Spleen (tissue), 11 donors: Measurements from ENCODE around the gene NUP85. TPM values are rescaled to one million over a fixed set of nuclear protein-coding genes. Genes with fewer than 3 reads are reported as not detected.

Source experiments
- DNase-seq: peaks from one replicate; pipeline ENCODE4 v3.0.0-alpha.2; 2020
- H3K27ac ChIP-seq, 8 donors: fragments of 200-600 bp; sonication (generic) in 7 of 8; 1 replicate in 4 of 8; 2 replicates in 4 of 8; pipeline versions ENCODE4 v1.5.0 to v1.8.0; 2016 to 2021; ENCODE audit warnings: inconsistent platforms in 4 of 8, mild to moderate bottlenecking in 4 of 8, moderate library complexity in 1 of 8
- H3K27me3 ChIP-seq, 7 donors: fragments of 200-600 bp; sonication (generic) in 6 of 7; replicated peaks in 1 of 7; 1 replicate in 4 of 7; 2 replicates in 3 of 7; pipeline versions ENCODE4 v1.5.0 to v1.8.0; 2016 to 2021; ENCODE audit warnings: inconsistent platforms in 3 of 7, mild to moderate bottlenecking in 1 of 7
- H3K36me3 ChIP-seq, 6 donors: fragments of 200-600 bp; sonication (generic) in 5 of 6; 1 replicate in 4 of 6; 2 replicates in 2 of 6; pipeline versions ENCODE4 v1.5.0 to v1.8.0; 2016 to 2021; ENCODE audit warnings: inconsistent platforms in 2 of 6
- H3K4me1 ChIP-seq, 6 donors: fragments of 200-600 bp; sonication (generic) in 5 of 6; 1 replicate in 3 of 6; 2 replicates in 3 of 6; pipeline versions ENCODE4 v1.5.0 to v1.8.0; 2016 to 2021; ENCODE audit warnings: inconsistent platforms in 3 of 6
- H3K4me3 ChIP-seq, 8 donors: fragments of 200-600 bp; sonication (generic) in 7 of 8; 1 replicate in 4 of 8; 2 replicates in 4 of 8; pipeline versions ENCODE4 v1.5.0 to v1.8.0; 2016 to 2021; ENCODE audit warnings: inconsistent platforms in 4 of 8, mild to moderate bottlenecking in 4 of 8, moderate library complexity in 2 of 8
- H3K9me3 ChIP-seq, 8 donors: fragments of 200-600 bp; sonication (generic) in 7 of 8; 1 replicate in 4 of 8; 2 replicates in 4 of 8; pipeline versions ENCODE4 v1.5.0 to v1.8.0; 2016 to 2021; ENCODE audit warnings: inconsistent platforms in 4 of 8
- POLR2A ChIP-seq, 3 donors: fragments of 450-650 bp; IDR thresholded peaks; one replicate each; pipeline ENCODE4 v1.5.1; 2017; ENCODE audit warnings: antibody characterized with exemption in 3 of 3, mild to moderate bottlenecking in 1 of 3
- POLR2AphosphoS5 ChIP-seq, 3 donors: sonication (generic); formaldehyde crosslinking; IDR thresholded peaks; one replicate each; pipeline ENCODE4 v1.5.1; 2017; ENCODE audit warnings: antibody characterized with exemption in 3 of 3
- WGBS, 5 donors: extraction: QIAGEN DNeasy Blood & Tissue Kit in 3 of 5; methylation state at CpG; one replicate each; pipeline versions ENCODE4 v1.1.5 to v1.1.7; 2013 to 2018; 5-methylcytosine and 5-hydroxymethylcytosine counted together
- intact Hi-C: fragments of 100-400 bp; cut with DNase I; formaldehyde crosslinking; loops from one replicate; pipeline ENCODE4 v1.15.0; 2023; ENCODE audit warnings: low total_unique reads
- polyA plus RNA-seq, 3 donors: library from polyadenylated mRNA; stranded (reverse); fragments of 200-250 nt; gene quantifications; one replicate each; pipeline ENCODE4 v1.2.1, GENCODE V29; 2013
- total RNA-seq, 7 donors: library from RNA; depleted of rRNA in 3 of 7; stranded (reverse); fragments of >200 nt in 3 of 7; fragmentation: NEBNext Ultra II Directional in 4 of 7; extraction: Animal tissue kit (Norgen Biotek cat#: 25700) in 4 of 7; gene quantifications; one replicate each; pipeline versions ENCODE4 v1.1.0 to v1.2.1, GENCODE V29; 2016 to 2021
- TF ChIP-seq, protein P1 (sequence below), 11 experiments: fragments of 200-600 bp in 7 of 11; fragments of 450-650 bp in 4 of 11; sonication (generic) in 4 of 11; IDR thresholded peaks in 8 of 11; conservative IDR thresholded peaks in 3 of 11; 1 replicate in 7 of 11; 2 replicates in 4 of 11; pipeline versions ENCODE4 v1.4.0 to v1.8.0; 2016 to 2021; ENCODE audit warnings: antibody characterized with exemption in 11 of 11, inconsistent platforms in 4 of 11, mild to moderate bottlenecking in 1 of 11
- donor health status: healthy with polysubstance abuse.
- donor health status: DM: no; HTN: no; CAD: no; lungs with moderate emphysema.
- donor health status: DM: no; HTN: no; CAD: no.
- donor health status: Bipolar disorder and iron deficiency.
- donor health status: healthy.
- donor health status: DM: no; HTN: no; CAD: no.
- donor health status: DM: yes; HTN: yes; CAD: no.

The NUP85 gene
- total and polyA plus RNA-seq, 10 donors, result 35.5 to 83.8 (median 63.9) TPM

DNA sequence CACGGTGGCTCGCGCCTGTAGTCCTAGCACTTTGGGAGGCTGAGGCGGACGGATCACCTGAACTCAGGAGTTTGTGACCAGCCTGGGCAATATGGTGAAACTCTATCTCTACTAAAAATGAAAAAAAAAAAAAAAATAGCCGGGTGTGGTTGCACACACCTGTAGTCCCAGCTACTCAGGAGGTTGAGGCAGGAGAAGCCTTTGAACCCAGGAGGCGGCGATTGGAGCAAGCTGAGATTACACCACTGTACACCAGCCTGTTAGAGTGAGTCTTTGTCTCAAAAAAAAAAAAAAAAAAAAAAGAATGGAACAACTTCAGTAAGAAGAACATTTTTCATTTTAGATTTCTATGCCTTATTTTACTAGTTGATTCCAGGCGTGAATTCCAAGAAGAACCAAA, 2.7 kb downstream of the NUP85 start:
- peaks cover 17 to 37% (median 29%) of the 10 kb centered on the region in 6 donors for H3K4me1 ChIP-seq
- H3K27me3 ChIP-seq, result no peaks in the 10 kb centered on the region
- peaks cover 2 to 55% (median 46%) of the 10 kb centered on the region in 6 donors for H3K36me3 ChIP-seq
- DNase-seq, result no peak
- no peaks in the 10 kb centered on the region for H3K9me3 ChIP-seq
- 90 to 97% (median 94%) methylated on average over 9 of the region's 9 CpGs for WGBS, 5 donors
- TF ChIP-seq, protein P1, sequence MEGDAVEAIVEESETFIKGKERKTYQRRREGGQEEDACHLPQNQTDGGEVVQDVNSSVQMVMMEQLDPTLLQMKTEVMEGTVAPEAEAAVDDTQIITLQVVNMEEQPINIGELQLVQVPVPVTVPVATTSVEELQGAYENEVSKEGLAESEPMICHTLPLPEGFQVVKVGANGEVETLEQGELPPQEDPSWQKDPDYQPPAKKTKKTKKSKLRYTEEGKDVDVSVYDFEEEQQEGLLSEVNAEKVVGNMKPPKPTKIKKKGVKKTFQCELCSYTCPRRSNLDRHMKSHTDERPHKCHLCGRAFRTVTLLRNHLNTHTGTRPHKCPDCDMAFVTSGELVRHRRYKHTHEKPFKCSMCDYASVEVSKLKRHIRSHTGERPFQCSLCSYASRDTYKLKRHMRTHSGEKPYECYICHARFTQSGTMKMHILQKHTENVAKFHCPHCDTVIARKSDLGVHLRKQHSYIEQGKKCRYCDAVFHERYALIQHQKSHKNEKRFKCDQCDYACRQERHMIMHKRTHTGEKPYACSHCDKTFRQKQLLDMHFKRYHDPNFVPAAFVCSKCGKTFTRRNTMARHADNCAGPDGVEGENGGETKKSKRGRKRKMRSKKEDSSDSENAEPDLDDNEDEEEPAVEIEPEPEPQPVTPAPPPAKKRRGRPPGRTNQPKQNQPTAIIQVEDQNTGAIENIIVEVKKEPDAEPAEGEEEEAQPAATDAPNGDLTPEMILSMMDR (IDR thresholded peaks at IDR 0.05 in 8 of 11, conservative IDR thresholded peaks at IDR 0.05 in 3 of 11), result no peak
- TF ChIP-seq POLR2A (IDR thresholded peaks at IDR 0.05), result no peak
- TF ChIP-seq POLR2AphosphoS5 (IDR thresholded peaks at IDR 0.05), result no peak
- H3K4me3 ChIP-seq, result no peak overlapping the region
- intact Hi-C loops, result loop anchor here (10.0 kb wide), 1 partner anchor 243 kb away; no protein-coding TSS in a partner anchor
- H3K27ac ChIP-seq, result no peak overlapping the region

DNA sequence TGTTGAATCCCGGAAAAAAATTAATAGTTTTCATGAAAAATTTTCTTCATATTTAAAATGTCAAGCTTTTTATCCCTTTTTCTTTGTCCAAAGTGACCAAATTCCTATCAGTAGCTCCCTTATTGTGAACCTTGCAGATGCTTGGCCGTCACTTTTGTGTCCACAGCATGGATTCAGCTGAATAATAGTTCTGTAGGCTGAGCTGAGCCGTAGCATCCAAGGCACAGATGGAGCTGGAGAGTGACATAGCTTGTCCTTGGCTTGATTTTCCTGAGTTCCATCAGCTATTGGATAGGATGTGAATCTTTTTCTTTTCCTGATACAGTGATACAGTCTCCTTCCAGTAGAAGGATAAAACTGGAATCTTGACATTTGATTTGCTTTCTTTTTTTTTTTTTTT, 3.6 kb downstream of the NUP85 start:
- H3K4me1 ChIP-seq, result peaks cover 17 to 35% (median 28%) of the 10 kb centered on the region in 6 donors
- TF ChIP-seq POLR2AphosphoS5 (IDR thresholded peaks at IDR 0.05) (no peak), POLR2A (IDR thresholded peaks at IDR 0.05) (no peak)
- TF ChIP-seq, protein P1 (IDR thresholded peaks at IDR 0.05 in 8 of 11, conservative IDR thresholded peaks at IDR 0.05 in 3 of 11), result no peak
- intact Hi-C loops, result loop anchor here (10.0 kb wide), 1 partner anchor 244 kb away; no protein-coding TSS in a partner anchor
- no peaks in the 10 kb centered on the region for H3K9me3 ChIP-seq
- peaks cover 2 to 64% (median 54%) of the 10 kb centered on the region in 6 donors for H3K36me3 ChIP-seq
- no peaks in the 10 kb centered on the region for H3K27me3 ChIP-seq
- no peak overlapping the region for H3K4me3 ChIP-seq
- DNase-seq, result no peak
- WGBS, 5 donors, result 87 to 92% (median 89%) methylated on average over 3 of the region's 3 CpGs
- no peak overlapping the region for H3K27ac ChIP-seq

DNA sequence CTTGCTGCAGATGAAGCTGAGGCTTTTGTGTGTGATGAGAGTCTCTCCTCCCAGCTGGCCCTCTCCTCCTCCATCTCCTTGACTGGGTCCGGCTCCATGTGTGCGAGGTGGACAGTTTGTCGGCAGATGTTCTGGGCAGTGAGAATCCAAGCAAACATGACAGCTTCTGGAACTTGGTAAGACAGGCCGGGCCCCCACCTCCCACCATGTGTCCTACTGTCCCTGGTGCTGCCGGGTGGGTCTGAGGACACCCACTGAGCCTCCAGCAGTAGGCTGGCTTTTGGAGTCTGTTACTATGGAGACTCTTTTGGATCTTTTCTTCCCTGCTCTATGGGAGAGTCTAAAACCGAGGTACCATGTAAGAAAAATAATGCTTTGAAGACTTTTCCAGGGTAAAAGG, 12.7 kb downstream of the NUP85 start:
- no peaks in the 10 kb centered on the region for H3K27me3 ChIP-seq
- H3K4me1 ChIP-seq, result no peaks in the 10 kb centered on the region
- no peaks in the 10 kb centered on the region for H3K9me3 ChIP-seq
- intact Hi-C loops, result no loop called here
- 88 to 96% (median 93%) methylated on average over 6 of the region's 6 CpGs for WGBS, 5 donors
- no peak for TF ChIP-seq POLR2AphosphoS5 (IDR thresholded peaks at IDR 0.05)
- TF ChIP-seq, protein P1 (IDR thresholded peaks at IDR 0.05 in 8 of 11, conservative IDR thresholded peaks at IDR 0.05 in 3 of 11), result no peak
- TF ChIP-seq POLR2A (IDR thresholded peaks at IDR 0.05), result no peak
- DNase-seq, result no peak
- no peak overlapping the region for H3K27ac ChIP-seq
- peaks cover 5 to 100% (median 84%) of the 10 kb centered on the region in 6 donors for H3K36me3 ChIP-seq
- no peak overlapping the region for H3K4me3 ChIP-seq

DNA sequence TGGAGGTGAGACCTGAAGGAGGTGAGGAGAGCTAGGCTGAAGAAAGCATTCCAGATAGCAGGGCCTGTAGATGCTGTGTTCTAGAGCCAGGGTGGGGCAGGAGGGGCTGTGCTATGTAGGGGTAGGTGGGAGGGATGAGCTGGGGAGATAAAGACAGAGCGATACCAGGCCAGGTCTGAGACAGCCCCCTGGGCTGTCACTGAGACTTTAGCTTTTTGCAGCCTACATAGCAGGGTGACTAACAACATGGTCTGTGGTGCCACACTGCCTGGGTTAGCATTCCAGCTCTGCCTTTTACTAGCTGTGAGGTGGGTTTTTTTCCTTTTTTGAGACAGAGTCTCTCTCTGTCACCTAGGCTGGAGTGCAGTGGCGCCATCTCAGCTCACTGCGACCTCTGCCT, 14.3 kb downstream of the NUP85 start:
- no peak overlapping the region for H3K27ac ChIP-seq
- intact Hi-C loops, result no loop called here
- H3K9me3 ChIP-seq, result no peaks in the 10 kb centered on the region
- no peak for DNase-seq
- no peaks in the 10 kb centered on the region for H3K27me3 ChIP-seq
- 96 to 100% (median 98%) methylated on average over 3 of the region's 3 CpGs for WGBS, 5 donors
- TF ChIP-seq POLR2A (IDR thresholded peaks at IDR 0.05) (no peak), POLR2AphosphoS5 (IDR thresholded peaks at IDR 0.05) (no peak)
- TF ChIP-seq, protein P1 (IDR thresholded peaks at IDR 0.05 in 8 of 11, conservative IDR thresholded peaks at IDR 0.05 in 3 of 11), result no peak
- no peaks in the 10 kb centered on the region for H3K4me1 ChIP-seq
- H3K4me3 ChIP-seq, result no peak overlapping the region
- H3K36me3 ChIP-seq, result peaks cover 5 to 100% (median 83%) of the 10 kb centered on the region in 6 donors
